Trophoblast cell (in vitro differentiated cells and primary cell): Measurements from ENCODE around the gene SAMD11.

Source experiments
- DNase-seq, 2 donors: peaks; one replicate each; pipeline ENCODE4 v3.0.0-alpha.2; 2016
- H2AFZ ChIP-seq: 2 replicates; pipeline ENCODE4 v1.6.1; 2013; ENCODE audit warnings: low read length, moderate library complexity, mild to moderate bottlenecking; ENCODE audit not compliant: insufficient read depth, poor library complexity
- H2AK5ac ChIP-seq: 2 replicates; pipeline ENCODE4 v1.6.1; 2013; ENCODE audit warnings: mild to moderate bottlenecking, low read length
- H2BK120ac ChIP-seq: 2 replicates; pipeline ENCODE4 v1.6.1; 2013; ENCODE audit warnings: low read length, mild to moderate bottlenecking, moderate library complexity; ENCODE audit not compliant: insufficient read depth, poor library complexity
- H2BK12ac ChIP-seq: 2 replicates; pipeline ENCODE4 v1.6.1; 2013; ENCODE audit warnings: mild to moderate bottlenecking, low read length, moderate library complexity
- H2BK5ac ChIP-seq: 2 replicates; pipeline ENCODE4 v1.6.1; 2013; ENCODE audit warnings: low read length, low read depth, moderate library complexity, mild to moderate bottlenecking; ENCODE audit not compliant: poor library complexity
- H3K14ac ChIP-seq: 2 replicates; pipeline ENCODE4 v1.6.1; 2013; ENCODE audit warnings: mild to moderate bottlenecking, low read length
- H3K18ac ChIP-seq: 2 replicates; pipeline ENCODE4 v1.6.1; 2013; ENCODE audit warnings: mild to moderate bottlenecking, low read length
- H3K23ac ChIP-seq: 2 replicates; pipeline ENCODE4 v1.6.1; 2013; ENCODE audit warnings: low read length
- H3K27ac ChIP-seq: 2 replicates; pipeline ENCODE4 v1.5.1; 2013; ENCODE audit warnings: low read depth, mild to moderate bottlenecking, inconsistent platforms, low read length, moderate library complexity
- H3K27me3 ChIP-seq: 2 replicates; pipeline ENCODE4 v1.6.1; 2013; ENCODE audit warnings: inconsistent platforms, mild to moderate bottlenecking, low read length, moderate library complexity; ENCODE audit not compliant: insufficient read depth
- H3K36me3 ChIP-seq, 2 experiments: 1 replicate in 1 of 2; 2 replicates in 1 of 2; pipeline ENCODE4 v1.6.1; 2013; ENCODE audit warnings: low read length in 2 of 2, mild to moderate bottlenecking in 2 of 2, moderate library complexity in 1 of 2; ENCODE audit not compliant: insufficient read depth in 2 of 2, control insufficient read depth in 1 of 2
- H3K4ac ChIP-seq: 2 replicates; pipeline ENCODE4 v1.6.1; 2013; ENCODE audit warnings: low read depth, mild to moderate bottlenecking, low read length, moderate library complexity
- H3K4me1 ChIP-seq, 2 experiments: 1 replicate in 1 of 2; 2 replicates in 1 of 2; pipeline ENCODE4 v1.6.1; 2013; ENCODE audit warnings: low read length in 2 of 2, mild to moderate bottlenecking in 2 of 2, moderate library complexity in 1 of 2; ENCODE audit not compliant: insufficient read depth in 2 of 2, control insufficient read depth in 1 of 2
- H3K4me2 ChIP-seq: 2 replicates; pipeline ENCODE4 v1.6.1; 2013; ENCODE audit warnings: inconsistent platforms, mild to moderate bottlenecking, low read length, moderate library complexity
- H3K4me3 ChIP-seq: 2 replicates; pipeline ENCODE4 v1.5.1; 2013; ENCODE audit warnings: mild to moderate bottlenecking, low read depth, low read length, inconsistent platforms
- H3K79me1 ChIP-seq: one replicate; pipeline ENCODE4 v1.6.1; 2013; ENCODE audit warnings: low read length
- H3K79me2 ChIP-seq: 2 replicates; pipeline ENCODE4 v1.6.1; 2013; ENCODE audit warnings: low read length, mild to moderate bottlenecking; ENCODE audit not compliant: control insufficient read depth, insufficient read depth, poor library complexity
- H3K9ac ChIP-seq: 2 replicates; pipeline ENCODE4 v1.6.1; 2013; ENCODE audit warnings: mild to moderate bottlenecking, low read length
- H3K9me3 ChIP-seq: 2 replicates; pipeline ENCODE4 v1.6.1; 2013; ENCODE audit warnings: low read depth, mild to moderate bottlenecking, control low read depth, inconsistent platforms, low read length; ENCODE audit not compliant: insufficient read depth
- H4K12ac ChIP-seq: 2 replicates; pipeline ENCODE4 v1.6.1; 2013; ENCODE audit warnings: low read depth, mild to moderate bottlenecking, low read length, moderate library complexity
- H4K8ac ChIP-seq: 2 replicates; pipeline ENCODE4 v1.6.1; 2013; ENCODE audit warnings: low read depth, mild to moderate bottlenecking, low read length, moderate library complexity
- H4K91ac ChIP-seq: one replicate; pipeline ENCODE4 v1.6.1; 2013; ENCODE audit warnings: low read depth, mild to moderate bottlenecking, low read length, moderate library complexity
- WGBS: extraction: QIAGEN DNeasy Blood & Tissue Kit; methylation state at CpG from one replicate; pipeline ENCODE4 v1.1.7; 2013; ENCODE audit warnings: missing lambda C conversion rate; ENCODE audit not compliant: insufficient read length, insufficient coverage; ENCODE audit errors: extremely low coverage; 5-methylcytosine and 5-hydroxymethylcytosine counted together

SAMD11 gene

DNA sequence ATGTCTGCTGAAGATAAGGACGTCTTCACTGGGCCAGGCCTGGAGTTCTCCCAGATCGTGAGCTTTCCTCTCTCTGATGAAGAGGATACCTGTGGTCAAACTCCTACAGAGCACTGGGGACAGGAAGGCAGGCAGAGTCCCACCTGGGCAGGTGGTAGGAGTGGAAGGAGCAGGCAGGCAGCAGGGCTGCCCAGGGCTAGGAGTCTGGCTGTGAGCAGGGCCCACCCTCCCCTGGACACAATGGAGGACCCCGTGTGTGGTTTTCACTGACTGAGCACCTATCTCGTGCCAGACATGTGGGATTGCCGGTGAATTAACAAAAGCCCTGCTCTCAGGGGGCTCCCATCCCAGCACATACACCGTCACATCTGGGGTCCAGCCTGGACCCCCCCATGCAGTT is 4.9 kb upstream of the SAMD11 start:
- Histone ChIP-seq H3K27ac (no peak overlapping the region), H3K79me2 (no peaks in the 10 kb centered on the region), H2AFZ (no peak overlapping the region), H2AK5ac (no peak overlapping the region), H4K12ac (no peak overlapping the region), H3K36me3 (peaks cover 4 to 5% of the 10 kb centered on the region in 2 experiments), H3K4me1 (peaks cover 21 to 27% of the 10 kb centered on the region in 2 experiments), H3K23ac (no peak overlapping the region), H3K4me2 (no peak overlapping the region), H2BK120ac (no peak overlapping the region), H2BK12ac (no peak overlapping the region), H3K18ac (no peak overlapping the region), H3K9me3 (peaks cover 12% of the 10 kb centered on the region), H4K8ac (no peak overlapping the region), H3K14ac (no peak overlapping the region), H3K27me3 (no peaks in the 10 kb centered on the region), H3K4me3 (no peak overlapping the region), H4K91ac (no peak overlapping the region), H2BK5ac (no peak overlapping the region), H3K9ac (no peak overlapping the region), H3K79me1 (peaks cover 2% of the 10 kb centered on the region), H3K4ac (no peak overlapping the region)
- no CpG with 5 or more reads among the region's 6 CpGs for WGBS
- no peak for DNase-seq

DNA sequence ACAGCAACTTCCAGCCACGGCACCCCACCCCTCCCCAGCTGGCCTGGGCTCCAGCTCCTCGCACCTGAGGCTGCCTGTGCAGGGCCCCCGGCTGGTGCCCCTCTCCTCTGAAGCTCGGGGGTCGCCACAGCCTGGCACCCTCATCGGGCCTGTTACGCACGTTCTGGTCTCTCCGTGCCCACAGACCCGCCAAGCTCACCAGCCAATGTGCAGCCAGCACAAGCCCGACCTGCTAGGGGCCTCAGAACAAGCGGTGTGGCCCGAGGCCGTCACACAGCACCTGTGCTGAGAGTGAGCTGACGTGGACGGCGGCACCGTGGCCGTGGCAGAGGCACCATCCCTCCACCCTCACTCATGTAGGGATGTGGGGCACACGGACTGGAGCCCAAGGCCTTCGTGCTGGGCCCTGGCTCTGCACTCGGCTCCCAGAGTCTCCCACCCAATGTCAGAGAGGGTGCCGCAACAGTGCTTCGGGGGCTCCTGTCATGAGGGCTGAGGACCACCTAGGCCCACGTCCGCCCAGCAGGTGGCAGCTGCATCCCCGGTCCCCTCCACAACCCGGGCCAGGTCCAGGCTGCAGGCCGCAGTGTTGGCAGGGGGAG is 4.4 kb upstream of the SAMD11 start:
- Histone ChIP-seq H3K79me2 (no peaks in the 10 kb centered on the region), H3K36me3 (peaks cover 4 to 5% of the 10 kb centered on the region in 2 experiments), H2AFZ (no peak overlapping the region), H3K23ac (no peak overlapping the region), H2BK5ac (no peak overlapping the region), H3K18ac (no peak overlapping the region), H3K27me3 (no peaks in the 10 kb centered on the region), H3K4me1 (peaks cover 21 to 27% of the 10 kb centered on the region in 2 experiments), H3K14ac (no peak overlapping the region), H3K4me3 (no peak overlapping the region), H2AK5ac (no peak overlapping the region), H3K4me2 (no peak overlapping the region), H4K91ac (no peak overlapping the region), H4K8ac (no peak overlapping the region), H3K9me3 (peaks cover 12% of the 10 kb centered on the region), H3K79me1 (peaks cover 4% of the 10 kb centered on the region), H2BK120ac (no peak overlapping the region), H3K9ac (no peak overlapping the region), H3K27ac (no peak overlapping the region), H3K4ac (no peak overlapping the region), H2BK12ac (no peak overlapping the region), H4K12ac (no peak overlapping the region)
- WGBS = no CpG with 5 or more reads among the region's 29 CpGs
- no peak for DNase-seq

DNA sequence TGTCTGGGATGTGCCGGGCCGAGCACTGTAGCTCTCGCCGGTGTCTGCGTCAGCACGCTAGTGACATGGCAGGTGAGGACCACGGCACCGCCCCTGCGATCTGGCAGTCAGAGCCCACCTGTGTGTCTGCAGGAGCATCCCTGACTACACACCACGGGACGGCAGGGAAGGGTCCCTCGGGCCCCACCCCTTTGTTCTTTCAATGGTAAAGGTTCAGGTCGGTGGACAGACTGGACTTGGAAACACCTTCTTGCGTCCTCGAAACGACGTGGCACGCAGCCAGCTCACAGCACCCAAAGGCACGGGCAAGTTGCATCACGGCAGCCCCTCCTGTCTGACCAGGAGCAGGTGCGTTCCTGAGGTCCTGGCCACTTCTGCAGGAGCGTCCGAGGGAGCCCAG is 3.7 kb upstream of the SAMD11 start:
- Histone ChIP-seq H3K4ac (no peak overlapping the region), H4K12ac (no peak overlapping the region), H3K36me3 (peaks cover 4 to 5% of the 10 kb centered on the region in 2 experiments), H3K27me3 (peaks cover 5% of the 10 kb centered on the region), H2BK5ac (no peak overlapping the region), H3K23ac (no peak overlapping the region), H3K4me3 (no peak overlapping the region), H2AK5ac (no peak overlapping the region), H3K4me1 (peaks cover 21 to 29% of the 10 kb centered on the region in 2 experiments), H3K9me3 (peaks cover 12% of the 10 kb centered on the region), H3K79me1 (peaks cover 9% of the 10 kb centered on the region), H3K27ac (no peak overlapping the region), H3K4me2 (no peak overlapping the region), H4K8ac (no peak overlapping the region), H3K14ac (no peak overlapping the region), H2BK12ac (peak overlapping the region; percentile 8), H2BK120ac (no peak overlapping the region), H2AFZ (no peak overlapping the region), H3K79me2 (peaks cover 3% of the 10 kb centered on the region), H3K9ac (no peak overlapping the region), H4K91ac (peak overlapping the region; percentile 1), H3K18ac (no peak overlapping the region)
- WGBS = no CpG with 5 or more reads among the region's 23 CpGs
- DNase-seq = no peak

DNA sequence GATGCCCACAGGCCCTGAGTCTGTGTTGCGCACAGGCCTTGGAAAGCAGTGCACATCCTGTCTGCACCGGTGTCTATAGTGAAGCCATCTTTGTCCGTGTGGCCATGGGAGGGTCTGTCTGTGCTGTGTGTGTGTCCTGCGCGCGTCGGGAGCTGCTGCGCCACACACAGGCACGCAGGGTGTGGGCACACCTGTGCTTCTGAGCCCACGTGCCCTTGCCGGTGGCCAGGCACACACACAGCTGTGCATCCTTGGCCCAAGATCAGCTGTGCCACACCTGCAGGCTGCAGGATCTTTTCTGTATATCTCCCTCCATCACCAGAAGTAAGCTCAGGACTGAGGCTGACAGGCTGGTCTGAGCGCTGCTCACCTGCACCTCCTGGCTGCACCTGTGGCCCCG is 3.2 kb upstream of the SAMD11 start:
- peaks cover 21 to 30% of the 10 kb centered on the region in 2 experiments for H3K4me1 ChIP-seq
- no peak overlapping the region for H3K18ac ChIP-seq
- no peak overlapping the region for H3K27ac ChIP-seq
- H3K4ac ChIP-seq = no peak overlapping the region
- no peak overlapping the region for H3K9ac ChIP-seq
- H3K27me3 ChIP-seq = peaks cover 10% of the 10 kb centered on the region
- H3K23ac ChIP-seq = no peak overlapping the region
- H4K12ac ChIP-seq = no peak overlapping the region
- no peak overlapping the region for H3K4me3 ChIP-seq
- H2BK120ac ChIP-seq = no peak overlapping the region
- no peak for DNase-seq
- peak overlapping the region; percentile 1 for H4K91ac ChIP-seq
- H3K4me2 ChIP-seq = peak overlapping the region; percentile 26
- no CpG with 5 or more reads among the region's 13 CpGs for WGBS
- peaks cover 12% of the 10 kb centered on the region for H3K9me3 ChIP-seq
- H3K36me3 ChIP-seq = peaks cover 4 to 5% of the 10 kb centered on the region in 2 experiments
- H3K79me1 ChIP-seq = peaks cover 10% of the 10 kb centered on the region
- H2AK5ac ChIP-seq = no peak overlapping the region
- H3K14ac ChIP-seq = no peak overlapping the region
- H4K8ac ChIP-seq = no peak overlapping the region
- H2BK12ac ChIP-seq = no peak overlapping the region
- peaks cover 3% of the 10 kb centered on the region for H3K79me2 ChIP-seq
- no peak overlapping the region for H2BK5ac ChIP-seq
- H2AFZ ChIP-seq = no peak overlapping the region
